Mesenchymal stem cell (in vitro differentiated cells and primary cell): ENCODE results near the gene HPCAL1.

Experiments
- DNase-seq: peaks from one replicate; pipeline ENCODE4 v3.0.0-alpha.2; 2013
- H2AFZ ChIP-seq: one replicate; pipeline ENCODE4 v1.6.1; 2013; ENCODE audit warnings: low read depth, mild to moderate bottlenecking, control low read depth, inconsistent platforms, low read length, moderate library complexity
- H2AK5ac ChIP-seq: 2 replicates; pipeline ENCODE4 v1.6.1; 2013; ENCODE audit warnings: low read length, moderate library complexity, mild to moderate bottlenecking, inconsistent platforms; ENCODE audit not compliant: severe bottlenecking
- H2BK120ac ChIP-seq: one replicate; pipeline ENCODE4 v1.6.1; 2013; ENCODE audit warnings: low read depth, mild to moderate bottlenecking, inconsistent platforms, low read length, moderate library complexity
- H2BK12ac ChIP-seq, 2 experiments: one replicate each; pipeline ENCODE4 v1.6.1; 2013; ENCODE audit warnings: inconsistent platforms in 2 of 2, low read length in 2 of 2, mild to moderate bottlenecking in 2 of 2, moderate library complexity in 2 of 2, control low read depth in 1 of 2
- H2BK15ac ChIP-seq: one replicate; pipeline ENCODE4 v1.6.1; 2013; ENCODE audit warnings: mild to moderate bottlenecking, low read depth, inconsistent platforms; ENCODE audit not compliant: poor library complexity, severe bottlenecking
- H2BK5ac ChIP-seq: 2 replicates; pipeline ENCODE4 v1.6.1; 2013; ENCODE audit warnings: low read depth, mild to moderate bottlenecking, low read length, control low read depth, inconsistent platforms; ENCODE audit not compliant: poor library complexity, severe bottlenecking
- H3K14ac ChIP-seq, 2 experiments: one replicate each; pipeline ENCODE4 v1.6.1; 2013; ENCODE audit warnings: inconsistent platforms in 2 of 2, low read length in 2 of 2, control low read depth in 1 of 2, mild to moderate bottlenecking in 1 of 2, moderate library complexity in 1 of 2
- H3K18ac ChIP-seq, 2 experiments: one replicate each; pipeline ENCODE4 v1.6.1; 2013; ENCODE audit warnings: inconsistent platforms in 2 of 2, low read length in 2 of 2, control low read depth in 1 of 2, low read depth in 1 of 2, mild to moderate bottlenecking in 1 of 2
- H3K23ac ChIP-seq, 2 experiments: one replicate each; pipeline ENCODE4 v1.6.1; 2013; ENCODE audit warnings: inconsistent platforms in 2 of 2, low read length in 2 of 2, mild to moderate bottlenecking in 2 of 2, moderate library complexity in 2 of 2, control low read depth in 1 of 2
- H3K27ac ChIP-seq: 2 replicates; pipeline ENCODE4 v1.5.1; 2013; ENCODE audit warnings: mild to moderate bottlenecking, moderate library complexity, low read length, control low read depth, inconsistent platforms; ENCODE audit not compliant: poor library complexity, severe bottlenecking
- H3K27me3 ChIP-seq, 2 experiments: 2 replicates each; pipeline versions ENCODE4 v1.6.1 to v1.7.0; 2013; ENCODE audit warnings: low read length in 2 of 2, mild to moderate bottlenecking in 2 of 2, moderate library complexity in 2 of 2, control low read depth in 1 of 2, inconsistent platforms in 1 of 2; ENCODE audit not compliant: control insufficient read depth in 1 of 2, insufficient read depth in 1 of 2
- H3K36me3 ChIP-seq, 2 experiments: 2 replicates each; pipeline versions ENCODE4 v1.6.1 to v1.7.0; 2013; ENCODE audit warnings: low read length in 2 of 2, control low read depth in 1 of 2, inconsistent platforms in 1 of 2, low read depth in 1 of 2, mild to moderate bottlenecking in 1 of 2; ENCODE audit not compliant: insufficient read depth in 2 of 2, control insufficient read depth in 1 of 2
- H3K4ac ChIP-seq, 2 experiments: one replicate each; pipeline ENCODE4 v1.6.1; 2013; ENCODE audit warnings: inconsistent platforms in 2 of 2, low read length in 2 of 2, mild to moderate bottlenecking in 2 of 2, moderate library complexity in 2 of 2, control low read depth in 1 of 2, low read depth in 1 of 2
- H3K4me1 ChIP-seq: 2 replicates; pipeline ENCODE4 v1.6.1; 2013; ENCODE audit warnings: low read depth, low read length, control low read depth; ENCODE audit not compliant: control insufficient read depth, insufficient read depth
- H3K4me2 ChIP-seq: 2 replicates; pipeline ENCODE4 v1.6.1; 2013; ENCODE audit warnings: low read length, mild to moderate bottlenecking, inconsistent platforms; ENCODE audit not compliant: poor library complexity, severe bottlenecking
- H3K4me3 ChIP-seq, 2 experiments: 2 replicates each; pipeline versions ENCODE4 v1.5.1 to v1.7.0; 2013; ENCODE audit warnings: low read length in 2 of 2, mild to moderate bottlenecking in 2 of 2, control low read depth in 1 of 2, low read depth in 1 of 2; ENCODE audit not compliant: insufficient read depth in 1 of 2
- H3K79me1 ChIP-seq: replicated peaks from 2 replicates; pipeline ENCODE4 v1.6.1; 2013; ENCODE audit warnings: mild to moderate bottlenecking, control low read depth, low read length, inconsistent platforms; ENCODE audit not compliant: poor library complexity, severe bottlenecking
- H3K9ac ChIP-seq: 2 replicates; pipeline ENCODE4 v1.7.0; 2013; ENCODE audit warnings: mild to moderate bottlenecking, low read length, moderate library complexity
- H3K9me3 ChIP-seq: 2 replicates; pipeline ENCODE4 v1.7.0; 2013; ENCODE audit warnings: mild to moderate bottlenecking, low read length; ENCODE audit not compliant: control insufficient read depth
- H4K8ac ChIP-seq: one replicate; pipeline ENCODE4 v1.6.1; 2013; ENCODE audit warnings: inconsistent platforms, mild to moderate bottlenecking, low read length, moderate library complexity
- H4K91ac ChIP-seq: one replicate; pipeline ENCODE4 v1.6.1; 2013; ENCODE audit warnings: mild to moderate bottlenecking, low read length, inconsistent platforms
- WGBS: methylation state at CpG from one replicate; pipeline ENCODE4 v1.1.7; 2013; ENCODE audit warnings: mixed read lengths; 5-methylcytosine and 5-hydroxymethylcytosine counted together

HPCAL1 gene

GRCh38 chr2:10415640-10416039 lies 112.9 kb downstream of the HPCAL1 start:
- Histone ChIP-seq H3K9ac (no peak overlapping the region), H3K14ac (peak overlapping the region in 1 of 2 experiments; percentile 29)

GRCh38 chr2:10417551-10418335 lies 115.0 kb downstream of the HPCAL1 start:
- H2BK15ac ChIP-seq: no peak overlapping the region
- H3K27me3 ChIP-seq: no peaks in the 10 kb centered on the region
- peaks cover 2% of the 10 kb centered on the region for H3K9me3 ChIP-seq
- H2BK5ac ChIP-seq: no peak overlapping the region
- no peak overlapping the region for H3K14ac ChIP-seq
- no peak overlapping the region for H3K4me3 ChIP-seq
- H3K4me1 ChIP-seq: peaks cover 31% of the 10 kb centered on the region
- H3K9ac ChIP-seq: no peak overlapping the region
- no peak for DNase-seq
- no peak overlapping the region for H3K4ac ChIP-seq
- no peak overlapping the region for H2BK120ac ChIP-seq
- no peak overlapping the region for H3K27ac ChIP-seq
- H4K91ac ChIP-seq: no peak overlapping the region
- H2AFZ ChIP-seq: no peak overlapping the region
- peaks cover 7% of the 10 kb centered on the region for H3K79me1 ChIP-seq
- no peak overlapping the region for H4K8ac ChIP-seq
- H3K36me3 ChIP-seq: peaks cover 3 to 12% of the 10 kb centered on the region in 2 experiments
- H3K4me2 ChIP-seq: no peak overlapping the region
- no peak overlapping the region for H3K18ac ChIP-seq
- no peak overlapping the region for H2BK12ac ChIP-seq
- H2AK5ac ChIP-seq: no peak overlapping the region
- WGBS: 96% methylated on average over 5 of the region's 6 CpGs
- no peak overlapping the region for H3K23ac ChIP-seq

More at GRCh38 chr2:10415640-10416039, 112.9 kb downstream of the HPCAL1 start:
- Histone ChIP-seq H3K4me1 (peaks cover 34% of the 10 kb centered on the region), H3K4ac (no peak overlapping the region), H2BK12ac (no peak overlapping the region), H3K27ac (no peak overlapping the region), H3K36me3 (peaks cover 3 to 17% of the 10 kb centered on the region in 2 experiments), H3K9me3 (peaks cover 8% of the 10 kb centered on the region), H4K8ac (no peak overlapping the region), H3K4me2 (no peak overlapping the region), H2BK5ac (no peak overlapping the region), H2BK15ac (no peak overlapping the region), H3K23ac (no peak overlapping the region), H3K18ac (no peak overlapping the region), H2AK5ac (peak overlapping the region; percentile 13), H3K79me1 (peaks cover 8% of the 10 kb centered on the region), H2AFZ (no peak overlapping the region), H2BK120ac (no peak overlapping the region), H4K91ac (no peak overlapping the region), H3K27me3 (no peaks in the 10 kb centered on the region), H3K4me3 (no peak overlapping the region)
- DNase-seq: no peak
- WGBS: 96% methylated on average over 12 of the region's 12 CpGs

GRCh38 chr2:10419553-10420257 lies 117.0 kb downstream of the HPCAL1 start:
- Histone ChIP-seq H2BK12ac (no peak overlapping the region), H3K4ac (no peak overlapping the region), H3K79me1 (peaks cover 7% of the 10 kb centered on the region), H3K27ac (no peak overlapping the region), H3K4me1 (peaks cover 29% of the 10 kb centered on the region), H2BK120ac (no peak overlapping the region), H4K8ac (no peak overlapping the region), H2AFZ (no peak overlapping the region), H3K4me2 (no peak overlapping the region), H3K23ac (no peak overlapping the region), H3K18ac (no peak overlapping the region), H4K91ac (no peak overlapping the region), H3K14ac (no peak overlapping the region), H3K36me3 (peaks cover 6 to 17% of the 10 kb centered on the region in 2 experiments), H2BK15ac (no peak overlapping the region), H3K9ac (no peak overlapping the region), H3K27me3 (no peaks in the 10 kb centered on the region), H3K9me3 (no peaks in the 10 kb centered on the region), H2BK5ac (no peak overlapping the region), H3K4me3 (no peak overlapping the region), H2AK5ac (peak overlapping the region; percentile 36)
- no peak for DNase-seq
- WGBS: 96% methylated on average over 48 of the region's 54 CpGs

- no peak overlapping the region for H2BK12ac ChIP-seq
- no peak overlapping the region for H3K4ac ChIP-seq
- H3K27ac ChIP-seq: no peak overlapping the region
- H3K18ac ChIP-seq: no peak overlapping the region
- H3K36me3 ChIP-seq: peaks cover 14 to 34% of the 10 kb centered on the region in 2 experiments
- H3K4me3 ChIP-seq: no peak overlapping the region
- peaks cover 2% of the 10 kb centered on the region for H3K79me1 ChIP-seq
- no peak overlapping the region for H3K4me2 ChIP-seq
- no peak overlapping the region for H3K23ac ChIP-seq
- no peak overlapping the region for H2AFZ ChIP-seq
- no peak overlapping the region for H3K9ac ChIP-seq
- H3K14ac ChIP-seq: no peak overlapping the region
- no peak overlapping the region for H4K91ac ChIP-seq
- no peak overlapping the region for H2BK15ac ChIP-seq
- peak overlapping the region; percentile 60 for H2AK5ac ChIP-seq
- no peaks in the 10 kb centered on the region for H3K27me3 ChIP-seq
- H2BK5ac ChIP-seq: no peak overlapping the region
- no peak overlapping the region for H4K8ac ChIP-seq
- peaks cover 31% of the 10 kb centered on the region for H3K4me1 ChIP-seq
- H2BK120ac ChIP-seq: no peak overlapping the region
- 89% methylated on average over 6 of the region's 6 CpGs for WGBS
- H3K9me3 ChIP-seq: no peaks in the 10 kb centered on the region
- DNase-seq: no peak
Measured at GRCh38 chr2:10422251-10422650, 119.5 kb downstream of the HPCAL1 start.
